Upper lobe of right lung (tissue), 1 donor: ENCODE measurements around the gene GSDME. TPM values are rescaled to one million over a fixed set of nuclear protein-coding genes. Genes with fewer than 3 reads are reported as not detected.
A peak's percentile ranks its signal among the peaks of the same experiment; 100 is the strongest.
"Not testable (repeated sequence)": the region's sequence is repeated elsewhere in the genome, so short reads cannot be mapped to it uniquely, and the experiment has no call there.

Source experiments
- ATAC-seq: fragments of 200-7000 bp; cut with Tn5 transposase; one replicate; pipeline ENCODE4 v1.9.1; 2020; ENCODE audit warnings: mild to moderate bottlenecking, moderate library complexity
- DNase-seq: peaks from one replicate; pipeline ENCODE4 v3.0.0-alpha.2; 2020
- H3K27ac ChIP-seq: fragments of 200-600 bp; one replicate; pipeline ENCODE4 v1.8.0; 2022
- H3K27me3 ChIP-seq: fragments of 200-600 bp; one replicate; pipeline ENCODE4 v1.8.0; 2022; ENCODE audit warnings: mild to moderate bottlenecking
- H3K36me3 ChIP-seq: fragments of 200-600 bp; one replicate; pipeline ENCODE4 v1.8.0; 2022
- H3K4me1 ChIP-seq: fragments of 200-600 bp; one replicate; pipeline ENCODE4 v1.8.0; 2022
- H3K4me3 ChIP-seq: fragments of 200-600 bp; one replicate; pipeline ENCODE4 v1.8.0; 2022; ENCODE audit warnings: mild to moderate bottlenecking
- H3K9me3 ChIP-seq: fragments of 200-600 bp; one replicate; pipeline ENCODE4 v1.8.0; 2022
- intact Hi-C: fragments of 100-400 bp; cut with DNase I; formaldehyde crosslinking; loops from one replicate; pipeline ENCODE4 v1.11.0; 2022
- total RNA-seq: library from RNA; stranded (reverse); fragmentation: NEBNext Ultra II Directional; extraction: Animal tissue kit (Norgen Biotek cat#: 25700); gene quantifications from one replicate; pipeline ENCODE4 v1.2.1, GENCODE V29; 2021
- TF ChIP-seq, protein P1 (sequence below): fragments of 200-600 bp; IDR thresholded peaks from one replicate; pipeline ENCODE4 v1.8.0; 2022; ENCODE audit warnings: antibody characterized with exemption
- donor health status: DM: no; HTN: yes; CAD: no; lungs with severe emphysema.

The GSDME gene
- total RNA-seq, 1 donor from 2014 or later, result 13.4 TPM

DNA sequence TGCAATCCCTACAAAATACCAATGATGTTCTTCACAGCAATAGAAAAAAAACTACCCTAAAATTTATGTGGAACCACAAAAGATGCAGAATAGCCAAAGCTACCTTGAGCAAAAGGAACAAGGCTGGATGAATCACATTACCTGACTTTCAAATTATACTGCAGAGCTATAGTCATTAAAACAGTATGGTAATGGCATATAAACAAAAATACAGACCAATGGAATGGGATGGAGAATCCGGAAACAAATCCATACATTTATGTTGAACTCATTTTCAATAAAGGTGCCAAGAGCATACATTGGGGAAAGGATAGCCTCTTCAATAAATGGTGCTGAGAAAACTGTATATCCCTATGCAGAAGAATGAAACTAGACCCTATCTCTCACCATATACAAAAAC, 18.7 kb downstream of the GSDME start:
- ATAC-seq (no peak), DNase-seq (no peak)
- no peaks in the 10 kb centered on the region for H3K9me3 ChIP-seq
- no peaks in the 10 kb centered on the region for H3K36me3 ChIP-seq
- H3K4me3 ChIP-seq, result no peak overlapping the region
- H3K4me1 ChIP-seq, result no peaks in the 10 kb centered on the region
- no peak overlapping the region for H3K27ac ChIP-seq
- TF ChIP-seq, protein P1, sequence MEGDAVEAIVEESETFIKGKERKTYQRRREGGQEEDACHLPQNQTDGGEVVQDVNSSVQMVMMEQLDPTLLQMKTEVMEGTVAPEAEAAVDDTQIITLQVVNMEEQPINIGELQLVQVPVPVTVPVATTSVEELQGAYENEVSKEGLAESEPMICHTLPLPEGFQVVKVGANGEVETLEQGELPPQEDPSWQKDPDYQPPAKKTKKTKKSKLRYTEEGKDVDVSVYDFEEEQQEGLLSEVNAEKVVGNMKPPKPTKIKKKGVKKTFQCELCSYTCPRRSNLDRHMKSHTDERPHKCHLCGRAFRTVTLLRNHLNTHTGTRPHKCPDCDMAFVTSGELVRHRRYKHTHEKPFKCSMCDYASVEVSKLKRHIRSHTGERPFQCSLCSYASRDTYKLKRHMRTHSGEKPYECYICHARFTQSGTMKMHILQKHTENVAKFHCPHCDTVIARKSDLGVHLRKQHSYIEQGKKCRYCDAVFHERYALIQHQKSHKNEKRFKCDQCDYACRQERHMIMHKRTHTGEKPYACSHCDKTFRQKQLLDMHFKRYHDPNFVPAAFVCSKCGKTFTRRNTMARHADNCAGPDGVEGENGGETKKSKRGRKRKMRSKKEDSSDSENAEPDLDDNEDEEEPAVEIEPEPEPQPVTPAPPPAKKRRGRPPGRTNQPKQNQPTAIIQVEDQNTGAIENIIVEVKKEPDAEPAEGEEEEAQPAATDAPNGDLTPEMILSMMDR, result no peak
- intact Hi-C loops, result no loop called here
- no peaks in the 10 kb centered on the region for H3K27me3 ChIP-seq

DNA sequence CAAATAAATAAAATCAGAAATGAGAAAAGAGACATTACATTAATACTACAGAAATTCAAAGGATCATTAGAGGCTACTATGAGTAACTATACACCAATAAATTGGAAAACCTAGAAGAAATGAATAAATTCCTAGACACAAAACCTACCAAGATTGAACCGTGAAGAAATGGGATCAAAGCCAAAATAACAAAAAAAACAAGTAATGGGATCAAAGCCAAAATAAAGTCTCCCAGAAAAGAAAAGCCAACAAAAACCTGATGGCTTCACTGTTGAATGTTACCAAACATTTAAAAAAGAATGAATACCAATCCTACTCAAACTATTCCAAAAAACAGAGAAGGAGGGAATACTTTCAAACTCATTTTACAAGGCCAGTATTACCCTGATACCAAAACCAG, 20.0 kb downstream of the GSDME start:
- intact Hi-C loops, result no loop called here
- H3K27me3 ChIP-seq, result no peaks in the 10 kb centered on the region
- TF ChIP-seq, protein P1, result no peak
- no peaks in the 10 kb centered on the region for H3K9me3 ChIP-seq
- no peaks in the 10 kb centered on the region for H3K4me1 ChIP-seq
- no peak for ATAC-seq
- no peak overlapping the region for H3K4me3 ChIP-seq
- DNase-seq, result no peak
- H3K36me3 ChIP-seq, result no peaks in the 10 kb centered on the region
- no peak overlapping the region for H3K27ac ChIP-seq

DNA sequence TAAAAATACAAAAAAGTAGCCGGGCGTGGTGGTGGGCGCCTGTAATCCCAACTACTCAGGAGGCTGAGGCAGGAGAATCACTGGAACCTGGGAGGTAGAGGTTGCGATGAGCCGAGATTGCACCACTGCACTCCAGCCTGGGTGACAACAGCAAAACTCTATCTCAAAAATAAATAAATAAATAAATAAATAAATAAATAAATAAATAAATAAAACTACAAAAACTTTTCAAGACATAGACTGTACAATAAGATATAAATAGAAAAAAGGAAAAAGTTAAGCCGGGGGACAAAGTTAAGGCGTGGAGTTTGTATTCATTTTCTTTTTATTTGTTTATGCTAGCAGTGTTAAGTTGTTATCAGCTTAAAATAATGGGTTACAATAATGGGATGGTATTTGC, 21.7 kb downstream of the GSDME start:
- intact Hi-C loops, H3K4me1 ChIP-seq, DNase-seq, H3K27ac ChIP-seq, ATAC-seq, H3K27me3 ChIP-seq, H3K36me3 ChIP-seq, H3K9me3 ChIP-seq, H3K4me3 ChIP-seq: not testable (repeated sequence)

DNA sequence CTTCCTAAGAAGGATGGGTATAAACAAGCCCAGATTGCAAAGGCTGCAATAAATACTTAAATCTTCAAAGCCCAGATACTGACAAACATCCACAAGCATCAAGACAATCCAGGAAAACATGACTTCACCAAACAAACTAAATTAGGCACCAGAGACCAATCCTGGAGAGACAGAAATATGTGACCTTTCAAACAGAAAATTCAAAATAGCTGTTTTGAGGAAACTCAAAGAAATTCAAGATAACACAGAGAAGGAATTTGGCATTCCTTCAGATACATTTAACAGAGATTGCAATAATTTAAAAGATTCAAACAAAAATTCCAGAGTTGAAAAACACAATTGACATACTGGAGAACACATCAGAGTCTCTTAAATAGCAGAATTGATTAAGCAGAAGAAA, 23.0 kb downstream of the GSDME start:
- no peak for DNase-seq
- intact Hi-C loops, result no loop called here
- no peak overlapping the region for H3K27ac ChIP-seq
- H3K36me3 ChIP-seq, result no peaks in the 10 kb centered on the region
- no peak for ATAC-seq
- no peaks in the 10 kb centered on the region for H3K27me3 ChIP-seq
- H3K4me3 ChIP-seq, result no peak overlapping the region
- H3K4me1 ChIP-seq, result no peaks in the 10 kb centered on the region
- TF ChIP-seq, protein P1, result no peak
- no peaks in the 10 kb centered on the region for H3K9me3 ChIP-seq

DNA sequence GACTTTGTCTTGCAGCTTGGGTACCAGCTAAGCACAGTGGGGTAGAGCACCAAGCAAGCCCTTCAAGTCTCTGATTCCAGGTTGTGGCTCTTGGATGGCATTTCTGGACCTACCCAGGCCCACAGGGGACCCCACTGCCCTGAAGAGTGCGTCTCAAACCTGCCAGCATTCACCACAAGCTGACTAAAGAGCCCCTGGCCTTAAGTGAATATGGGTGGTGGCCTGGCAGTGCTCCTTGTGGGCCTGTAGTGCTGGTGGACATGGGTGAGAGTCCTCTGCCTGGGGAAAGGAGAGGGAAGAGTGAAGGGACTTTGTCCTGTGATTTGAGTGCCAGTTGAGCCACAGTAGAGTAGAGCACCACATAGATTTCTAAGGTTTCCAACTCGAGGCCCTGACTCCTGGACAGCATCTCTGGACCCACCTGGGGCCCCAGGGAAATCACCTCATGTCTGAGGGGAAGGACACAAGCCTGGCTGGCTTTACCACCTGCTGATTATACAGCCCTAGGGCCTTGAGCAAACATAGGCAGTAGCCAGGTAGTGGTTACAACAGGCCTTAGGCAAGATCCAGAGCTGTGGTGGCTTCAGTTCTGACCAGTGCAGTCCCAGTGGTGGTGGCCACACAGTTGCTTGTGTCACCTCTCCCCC, 23.7 kb downstream of the GSDME start:
- ATAC-seq (no peak), DNase-seq (no peak)
- Histone ChIP-seq H3K9me3 (no peaks in the 10 kb centered on the region), H3K27ac (no peak overlapping the region), H3K4me3 (no peak overlapping the region), H3K36me3 (no peaks in the 10 kb centered on the region), H3K27me3 (no peaks in the 10 kb centered on the region), H3K4me1 (no peaks in the 10 kb centered on the region)
- TF ChIP-seq, protein P1, result no peak
- intact Hi-C loops, result no loop called here

DNA sequence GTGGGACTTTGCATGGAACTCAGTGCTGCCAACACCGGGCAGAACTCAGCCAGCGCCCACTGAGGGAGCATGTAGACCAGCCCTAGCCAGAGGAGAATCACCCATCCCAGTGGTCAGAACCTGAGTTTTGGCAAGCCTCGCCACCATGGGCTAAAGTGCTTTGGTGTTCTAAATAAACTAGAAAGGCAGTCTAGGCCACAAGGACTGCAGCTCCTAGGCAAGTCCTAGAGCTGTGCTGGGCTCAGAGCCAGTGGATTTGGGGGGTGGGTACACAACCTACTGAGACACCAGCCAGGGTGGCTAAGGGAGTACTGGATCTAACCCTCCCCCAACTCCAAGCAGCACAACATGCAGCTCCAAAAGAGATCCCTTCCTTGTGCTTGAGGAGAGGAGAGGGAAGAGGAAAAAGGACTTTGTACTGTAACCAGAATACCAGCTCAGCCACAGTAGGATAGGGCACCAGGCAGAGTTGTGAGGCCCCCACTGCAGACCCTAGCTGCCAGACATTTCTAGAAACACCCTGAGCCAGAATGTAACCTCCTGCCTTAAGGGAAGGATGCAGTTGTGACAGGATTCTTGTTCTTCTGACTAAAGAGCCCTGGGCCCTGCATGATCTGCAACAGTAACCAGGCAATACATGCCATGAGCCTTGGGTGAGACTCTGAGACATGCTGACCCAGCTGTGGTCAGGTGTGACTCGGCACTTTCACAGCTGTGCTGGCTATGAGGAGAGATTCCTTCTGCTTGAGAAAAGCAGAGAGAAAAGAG, 24.4 kb downstream of the GSDME start:
- intact Hi-C loops, result no loop called here
- H3K27ac ChIP-seq, result no peak overlapping the region
- DNase-seq (no peak), ATAC-seq (peak; percentile 43)
- no peak overlapping the region for H3K4me3 ChIP-seq
- no peaks in the 10 kb centered on the region for H3K4me1 ChIP-seq
- no peaks in the 10 kb centered on the region for H3K27me3 ChIP-seq
- TF ChIP-seq, protein P1, result no peak
- no peaks in the 10 kb centered on the region for H3K9me3 ChIP-seq
- H3K36me3 ChIP-seq, result no peaks in the 10 kb centered on the region
